ENCODE results near the gene SCN4A.
"Not testable (repeated sequence)": the region's sequence is repeated elsewhere in the genome, so short reads cannot be mapped to it uniquely, and the experiment has no call there.

SCN4A gene

GRCh38 chr17:63984651-63985386 lies 12.1 kb upstream of the SCN4A start:
- DNase-seq (ENCODE audit: low spot score) = peak; percentile 87

GRCh38 chr17:63984236-63984635 lies 11.5 kb upstream of the SCN4A start:
- DNase-seq (ENCODE audit: low spot score) = no peak

GRCh38 chr17:63983320-63983719 lies 10.6 kb upstream of the SCN4A start:
- DNase-seq (ENCODE audit: low spot score) = no peak

- not testable (repeated sequence) for DNase-seq (ENCODE audit: low spot score)
These were observed 9.9 kb upstream of the SCN4A start for GRCh38 chr17:63982641-63983040.

- DNase-seq (ENCODE audit: low spot score) = no peak
These were observed 5.8 kb upstream of the SCN4A start for GRCh38 chr17:63978272-63979200.

GRCh38 chr17:63976702-63977101 lies 4.0 kb upstream of the SCN4A start:
- no peak for DNase-seq (ENCODE audit: low spot score)

GRCh38 chr17:63975541-63976092 lies 2.9 kb upstream of the SCN4A start:
- no peak for DNase-seq (ENCODE audit: low spot score)

- peak; percentile 82 for DNase-seq (ENCODE audit: low spot score)
These were observed 2.0 kb upstream of the SCN4A start for GRCh38 chr17:63974594-63975192.

- DNase-seq (ENCODE audit: low spot score) = peak; percentile 76
These were observed 1.3 kb upstream of the SCN4A start for GRCh38 chr17:63973930-63974593.

- DNase-seq (ENCODE audit: low spot score) = no peak
These were observed 529 bp upstream of the SCN4A start for GRCh38 chr17:63973247-63973646.

- DNase-seq (ENCODE audit: low spot score) = no peak
These were observed 3.4 kb downstream of the SCN4A start for GRCh38 chr17:63969278-63969677.

GRCh38 chr17:63967953-63968352 lies 4.8 kb downstream of the SCN4A start:
- DNase-seq (ENCODE audit: low spot score) = peak; percentile 33

- DNase-seq (ENCODE audit: low spot score) = no peak
These were observed 6.0 kb downstream of the SCN4A start for GRCh38 chr17:63966646-63967264.

- DNase-seq (ENCODE audit: low spot score) = no peak
These were observed 9.6 kb downstream of the SCN4A start for GRCh38 chr17:63963123-63963522.

GRCh38 chr17:63962298-63962744 lies 10.4 kb downstream of the SCN4A start:
- no peak for DNase-seq (ENCODE audit: low spot score)

GRCh38 chr17:63961355-63962212 lies 11.1 kb downstream of the SCN4A start:
- DNase-seq (ENCODE audit: low spot score) = peak; percentile 80

- no peak for DNase-seq (ENCODE audit: low spot score)
These were observed 12.3 kb downstream of the SCN4A start for GRCh38 chr17:63960430-63960829.

GRCh38 chr17:63960006-63960405 lies 12.7 kb downstream of the SCN4A start:
- DNase-seq (ENCODE audit: low spot score) = no peak

- DNase-seq (ENCODE audit: low spot score) = no peak
These were observed 16.3 kb downstream of the SCN4A start for GRCh38 chr17:63956296-63956920.

GRCh38 chr17:63955791-63956190 lies 16.9 kb downstream of the SCN4A start:
- no peak for DNase-seq (ENCODE audit: low spot score)

Data from SW480 (cell line).